ENCODE results near the gene ZNF91.

- TF ChIP-seq CTCF (IDR thresholded peaks at IDR 0.05; ENCODE audit: insufficient read depth, low read length) (no peak), REST (IDR thresholded peaks at IDR 0.05; ENCODE audit: insufficient replicate concordance, low read depth) (no peak)
These were observed 14.2 kb downstream of the ZNF91 start for GRCh38 chr19:23381114-23381513.
